NCI-H446 treated with DMSO at 0.1 percent for 48 hours (cell line): ENCODE data around the gene PEMT.
A peak's percentile ranks its signal among the peaks of the same experiment; 100 is the strongest.

Experiments used
- DNase-seq: peaks from one replicate; lab custom pipeline; 2025; lab: John Stamatoyannopoulos, UW

The PEMT gene

DNA sequence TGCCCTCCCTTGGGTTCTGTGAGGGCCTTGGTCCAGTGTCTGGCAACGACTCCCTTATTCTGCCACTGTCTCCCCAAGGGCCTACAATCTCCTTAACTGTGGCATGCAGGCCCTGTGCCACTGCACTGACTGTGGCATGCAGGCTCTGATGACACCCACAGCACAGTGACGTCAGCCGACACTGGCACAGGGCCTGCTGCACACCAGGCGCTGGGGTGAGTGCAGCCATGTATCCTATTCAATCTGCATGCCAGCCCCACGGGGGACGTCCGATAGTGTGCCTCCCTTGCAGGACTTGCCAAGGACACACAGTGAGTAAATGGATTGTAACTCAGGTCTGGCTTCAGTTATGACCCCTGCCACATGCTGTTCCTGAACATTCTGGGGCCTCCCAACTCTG lies 55.6 kb downstream of the PEMT start:
- peak; percentile 6 for DNase-seq

GRCh38 chr17:17533901-17534441 lies 57.5 kb downstream of the PEMT start:
- no peak for DNase-seq

- no peak for DNase-seq
These were observed 58.5 kb downstream of the PEMT start for GRCh38 chr17:17532991-17533390.

DNA sequence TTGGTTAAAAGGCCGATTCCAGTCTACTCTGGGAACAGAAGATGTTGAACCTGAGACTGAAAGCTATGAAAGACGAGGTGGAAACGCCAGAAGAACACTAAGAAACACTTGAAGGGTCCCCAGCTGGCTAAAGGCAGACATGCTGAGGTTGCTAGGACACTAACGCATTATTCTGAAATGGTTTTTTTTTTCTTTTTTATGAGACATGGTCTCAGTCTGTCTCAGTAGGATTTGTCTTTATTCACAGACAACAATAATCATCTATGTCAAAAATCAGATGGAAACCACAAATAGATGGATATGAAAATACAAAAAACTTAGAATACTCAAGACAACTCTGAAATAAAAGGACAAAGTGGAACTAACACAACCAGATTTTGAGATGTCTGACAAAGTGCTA lies 60.4 kb downstream of the PEMT start:
- no peak for DNase-seq

- no peak for DNase-seq
These were observed 62.5 kb downstream of the PEMT start for GRCh38 chr17:17528696-17529652.

DNA sequence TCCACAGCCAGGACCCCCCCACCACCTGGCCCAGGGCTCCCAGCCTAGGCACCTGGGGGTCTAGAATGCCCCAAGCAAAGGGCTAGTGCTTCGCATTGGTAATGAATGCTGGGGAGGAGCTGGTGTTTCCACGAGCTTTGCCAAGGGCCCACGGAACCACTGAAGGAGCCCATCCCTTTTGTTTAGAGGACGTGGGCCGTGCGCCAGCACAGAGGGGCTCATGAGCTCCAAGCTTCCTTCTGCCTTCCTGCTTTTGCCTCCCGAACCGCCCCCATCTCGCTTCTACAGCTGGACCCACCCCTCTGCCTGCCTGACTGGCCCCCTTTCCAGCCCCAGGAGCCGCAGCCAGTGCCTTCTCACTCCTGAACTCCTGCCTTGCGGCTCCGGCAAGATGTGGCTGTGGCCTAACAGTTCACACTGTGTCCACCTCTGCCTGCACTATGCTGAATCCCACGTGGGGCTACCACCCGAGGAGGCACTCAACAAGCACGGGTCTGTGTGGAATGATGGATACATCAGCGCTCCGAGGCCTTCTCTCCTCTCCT lies 63.5 kb downstream of the PEMT start:
- DNase-seq, result no peak

DNA sequence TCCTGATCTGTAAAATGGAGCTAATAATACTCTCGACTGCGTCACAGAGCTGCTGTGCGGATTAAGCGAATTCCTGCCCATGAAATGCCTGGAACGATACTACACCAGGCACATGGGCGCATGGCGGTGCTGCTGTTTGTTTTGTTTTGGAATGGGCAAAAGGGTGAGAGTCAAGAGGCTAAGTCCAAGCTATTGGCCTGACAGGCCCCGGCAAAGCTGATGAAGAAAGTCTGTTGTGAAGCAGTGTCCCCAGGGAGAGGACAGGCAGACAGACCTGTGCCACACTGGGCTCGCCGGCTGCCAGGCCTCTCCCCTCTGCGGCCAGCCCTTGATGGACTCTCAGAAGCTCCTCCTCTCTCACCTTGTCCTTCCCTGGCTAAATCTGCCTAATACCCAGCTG lies 64.0 kb downstream of the PEMT start:
- DNase-seq, result no peak

- no peak for DNase-seq
These were observed 65.1 kb downstream of the PEMT start for GRCh38 chr17:17526369-17526768.

DNA sequence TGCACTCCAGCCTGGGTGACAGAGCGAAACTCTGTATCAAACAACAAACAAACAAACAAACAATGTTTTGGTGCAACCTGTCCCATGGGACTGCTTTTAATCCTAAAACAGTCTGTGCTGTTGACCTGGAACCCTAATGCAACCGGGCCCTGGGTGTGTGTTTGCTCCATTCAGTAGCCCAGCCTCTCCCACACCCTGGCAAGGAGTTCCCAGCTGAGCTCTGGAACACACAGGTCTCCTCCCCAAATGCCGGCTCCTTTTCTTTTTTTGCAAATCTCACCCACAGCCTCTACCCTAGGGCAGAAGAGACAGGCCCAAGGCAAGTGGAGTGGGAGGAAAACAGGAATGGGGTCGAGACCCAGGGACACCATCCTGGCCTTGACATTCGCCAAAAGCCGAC lies 65.6 kb downstream of the PEMT start:
- DNase-seq, result no peak

DNA sequence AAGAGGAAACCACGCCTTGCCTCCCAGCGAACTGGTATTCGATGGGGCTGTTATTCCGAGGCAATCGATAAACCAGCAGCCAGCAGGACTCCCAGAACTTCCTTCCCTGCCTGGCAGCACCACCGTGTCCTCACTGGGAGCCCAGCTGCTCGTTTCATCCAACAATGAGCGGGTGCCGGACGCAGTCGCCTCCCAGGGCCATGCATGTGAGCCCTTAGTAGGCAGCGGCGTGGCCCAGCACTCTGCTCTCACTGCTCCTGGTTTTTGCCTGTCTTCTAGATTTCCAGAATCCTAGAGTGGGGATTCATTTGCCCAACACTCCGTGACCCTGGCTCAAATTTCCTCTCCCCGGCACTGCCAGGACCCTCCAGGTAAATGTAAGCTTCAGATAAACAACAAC lies 66.2 kb downstream of the PEMT start:
- no peak for DNase-seq

GRCh38 chr17:17523731-17524490 lies 67.6 kb downstream of the PEMT start:
- no peak for DNase-seq

DNA sequence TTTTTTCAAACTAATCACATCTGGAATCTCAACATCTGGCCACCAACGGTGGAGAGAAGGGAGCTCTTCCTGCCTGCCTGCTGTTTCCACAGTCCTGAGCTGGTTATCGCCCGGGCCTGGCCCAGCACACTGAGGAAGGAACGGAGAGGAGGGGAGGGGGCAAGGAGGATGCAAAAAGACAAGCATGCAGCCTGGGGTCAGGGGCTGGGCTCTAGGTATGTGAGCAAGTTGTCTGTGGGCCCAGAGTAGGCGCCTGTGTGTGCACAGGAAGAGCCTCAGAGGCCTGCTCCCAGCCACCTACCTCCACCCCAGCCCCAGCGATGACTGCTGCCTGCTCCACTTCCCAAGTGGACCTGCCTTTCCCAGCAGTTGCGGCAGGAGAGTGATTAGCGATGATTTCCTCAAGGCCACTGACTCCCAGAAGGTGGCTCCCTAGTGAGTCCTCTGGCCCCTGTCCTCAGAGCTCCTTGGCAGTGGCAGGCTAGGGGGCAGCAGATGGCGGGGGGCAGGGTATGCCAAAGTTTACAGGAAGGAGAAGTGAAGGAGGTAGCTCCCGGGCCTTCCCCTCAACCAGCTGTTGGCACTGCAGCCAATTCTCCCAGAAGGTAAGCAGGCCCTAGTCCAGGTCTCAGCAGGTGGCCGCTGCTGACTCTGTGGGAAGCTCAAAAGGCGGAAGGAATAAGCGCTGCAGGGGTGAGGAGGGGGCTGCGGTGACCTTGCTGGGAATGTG lies 68.3 kb downstream of the PEMT start:
- DNase-seq, result peak; percentile 71

DNA sequence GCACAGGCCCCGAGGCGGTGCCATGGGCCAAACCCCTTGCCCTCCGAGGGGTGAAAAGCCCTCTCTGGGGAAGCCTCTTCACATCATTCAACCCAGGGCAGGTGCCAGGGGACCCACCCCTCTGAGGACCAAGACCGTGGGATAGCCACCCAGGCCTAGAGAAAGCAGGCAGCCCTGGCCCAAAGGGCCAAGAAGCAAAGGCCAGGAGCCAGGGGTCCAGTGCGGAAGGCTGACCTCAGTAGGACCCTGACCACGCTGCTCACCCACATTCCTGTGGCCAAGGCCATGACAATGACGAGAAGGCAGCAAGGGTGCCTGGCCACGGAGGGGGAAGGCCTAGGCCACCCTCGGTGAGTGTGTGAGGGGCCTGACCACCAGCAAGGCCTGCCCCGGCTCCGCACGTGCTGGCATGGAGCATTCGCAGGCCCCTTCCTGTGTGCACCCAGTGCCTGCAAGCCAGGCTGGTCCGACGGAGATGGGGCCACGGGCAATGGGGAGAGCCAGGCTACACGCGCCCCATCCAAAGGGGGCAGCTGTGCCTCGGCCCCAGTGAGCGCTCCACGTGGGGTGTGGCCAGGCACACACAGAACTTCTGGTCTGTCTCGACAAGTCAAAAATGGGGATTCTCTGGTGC lies 70.8 kb downstream of the PEMT start:
- DNase-seq, result no peak

DNA sequence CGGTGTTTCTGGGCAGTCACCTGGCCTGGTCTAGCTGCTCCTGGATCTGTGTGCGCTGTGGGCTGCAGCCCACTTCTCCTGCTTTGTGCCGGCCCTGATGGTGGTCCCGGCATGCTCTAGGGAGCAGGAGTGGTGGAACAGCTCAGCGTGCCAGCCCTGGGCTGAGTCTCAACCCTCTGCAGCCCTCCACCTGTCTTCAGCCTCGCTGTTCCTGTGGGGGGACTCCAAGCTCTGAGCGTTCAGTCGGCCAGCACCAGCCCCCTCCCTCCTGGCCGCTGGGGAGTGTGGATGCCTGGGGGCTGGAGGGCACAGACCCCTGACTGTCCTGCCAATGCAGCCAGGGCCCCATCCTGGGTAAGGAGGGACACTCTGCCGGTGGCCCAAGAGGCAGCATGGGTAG lies 71.6 kb downstream of the PEMT start:
- no peak for DNase-seq

DNA sequence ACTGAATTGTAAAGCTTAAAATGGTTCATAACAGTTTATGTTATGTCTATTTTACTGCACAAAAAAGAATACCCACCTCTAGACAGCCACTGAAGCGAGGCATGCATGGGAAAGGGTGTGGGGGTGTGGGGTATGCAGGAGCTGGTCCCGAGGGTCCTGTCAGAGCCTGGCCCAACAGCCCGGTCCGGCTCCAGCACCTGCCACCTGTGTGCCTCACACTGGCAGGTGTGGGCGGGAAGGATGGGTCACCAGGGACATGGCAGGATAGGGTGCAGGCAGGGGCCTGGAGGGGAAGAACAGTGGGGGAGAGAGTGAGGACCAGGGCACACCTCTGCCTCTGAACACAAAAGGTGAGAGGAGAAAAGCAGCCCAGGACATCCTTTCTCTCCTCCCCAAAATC lies 72.6 kb downstream of the PEMT start:
- no peak for DNase-seq

GRCh38 chr17:17518014-17518413 lies 73.5 kb downstream of the PEMT start:
- DNase-seq, result no peak

DNA sequence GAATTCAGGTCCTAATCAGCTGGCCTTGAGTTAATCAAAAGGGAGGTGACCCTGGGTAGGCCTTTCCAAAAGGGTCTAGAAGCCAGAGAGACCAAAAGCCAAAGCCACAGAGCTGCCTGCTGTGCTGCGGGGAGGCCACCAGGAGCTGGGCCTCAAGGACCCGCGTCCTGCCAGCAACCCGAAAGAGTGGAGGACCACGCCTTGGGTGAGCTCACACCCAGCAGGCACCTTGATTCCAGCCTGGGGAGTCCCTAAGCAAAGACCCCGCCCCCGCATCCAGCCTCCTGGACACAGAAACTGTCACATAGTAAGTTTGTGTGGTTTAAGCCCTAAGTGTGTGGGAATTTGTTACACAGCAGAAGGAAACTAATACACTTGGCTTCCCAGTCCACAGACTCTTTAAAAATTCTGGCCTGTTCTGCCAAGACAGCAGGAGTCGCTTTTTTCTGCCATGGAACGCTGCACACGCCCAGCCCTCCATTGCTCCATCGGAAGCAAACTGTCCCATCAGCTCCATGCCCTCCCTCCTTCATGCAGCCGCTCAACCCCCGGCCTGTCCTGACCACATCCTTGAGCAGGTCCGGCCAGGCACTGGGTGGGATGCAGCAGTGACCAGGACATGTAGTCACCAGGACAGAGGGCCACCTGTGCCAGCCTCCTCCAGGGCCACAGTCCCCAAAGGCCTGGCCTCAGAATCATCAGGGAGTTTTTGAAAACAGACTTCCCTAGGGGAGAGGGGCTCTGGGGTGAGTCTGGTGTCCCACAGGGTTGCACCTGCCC lies 74.4 kb downstream of the PEMT start:
- no peak for DNase-seq

- DNase-seq, result no peak
These were observed 75.3 kb downstream of the PEMT start for GRCh38 chr17:17515934-17516930.
